MM.1S (cell line): Measurements from ENCODE around the gene TFDP1.

Source experiments
- DNase-seq: peaks from one replicate; pipeline ENCODE4 v3.0.0-alpha.2; 2015
- H2AFZ ChIP-seq: fragments of 300-600 bp; sonication (generic); 2 replicates; pipeline ENCODE4 v1.6.0; 2016; ENCODE audit warnings: antibody characterized with exemption, low read length
- H3F3A ChIP-seq: fragments of 300-600 bp; sonication (generic); 2 replicates; pipeline ENCODE4 v1.6.1; 2016; ENCODE audit warnings: mild to moderate bottlenecking, antibody characterized with exemption, low read length, moderate library complexity, mixed read lengths; ENCODE audit not compliant: insufficient read depth
- H3K27ac ChIP-seq: fragments of 300-600 bp; sonication (generic); 2 replicates; pipeline ENCODE4 v1.5.1; 2016; ENCODE audit warnings: mild to moderate bottlenecking, low read length
- H3K27me3 ChIP-seq: fragments of 300-600 bp; sonication (generic); replicated peaks from 2 replicates; pipeline ENCODE4 v1.6.0; 2016; ENCODE audit warnings: low read length; ENCODE audit not compliant: insufficient read depth
- H3K36me3 ChIP-seq: fragments of 300-600 bp; sonication (generic); replicated peaks from 2 replicates; pipeline ENCODE4 v1.6.1; 2016; ENCODE audit warnings: mild to moderate bottlenecking, low read length, mixed read lengths; ENCODE audit not compliant: insufficient read depth
- H3K4me1 ChIP-seq: fragments of 300-600 bp; sonication (generic); 2 replicates; pipeline ENCODE4 v1.6.1; 2016; ENCODE audit warnings: low read length, mixed read lengths
- H3K4me2 ChIP-seq: fragments of 300-600 bp; sonication (generic); 2 replicates; pipeline ENCODE4 v1.6.0; 2016; ENCODE audit warnings: low read depth, low read length
- H3K4me3 ChIP-seq: fragments of 300-600 bp; sonication (generic); 2 replicates; pipeline ENCODE4 v1.5.1; 2016; ENCODE audit warnings: low read length, mixed read lengths
- H3K79me2 ChIP-seq: fragments of 300-600 bp; sonication (generic); 2 replicates; pipeline ENCODE4 v1.6.1; 2016; ENCODE audit warnings: mixed run types, low read length, mixed read lengths
- H3K9ac ChIP-seq: fragments of 300-600 bp; sonication (generic); 2 replicates; pipeline ENCODE4 v1.6.1; 2016; ENCODE audit warnings: low read length, mixed read lengths
- H3K9me2 ChIP-seq: fragments of 300-600 bp; sonication (generic); replicated peaks from 2 replicates; pipeline ENCODE4 v1.6.1; 2016; ENCODE audit warnings: mild to moderate bottlenecking, low read length, mixed read lengths; ENCODE audit not compliant: insufficient read depth
- H3K9me3 ChIP-seq: fragments of 300-600 bp; sonication (generic); replicated peaks from 2 replicates; pipeline ENCODE4 v1.6.1; 2016; ENCODE audit warnings: mild to moderate bottlenecking, low read length, mixed read lengths; ENCODE audit not compliant: insufficient read depth
- H4K20me1 ChIP-seq: fragments of 300-600 bp; sonication (generic); 2 replicates; pipeline ENCODE4 v1.6.1; 2016; ENCODE audit warnings: mild to moderate bottlenecking, low read length, moderate library complexity, mixed read lengths; ENCODE audit not compliant: insufficient read depth
- EZH2 ChIP-seq: fragments of 300-600 bp; sonication (generic); optimal IDR thresholded peaks from 2 replicates; pipeline ENCODE3; 2017; ENCODE audit warnings: low read depth, mild to moderate bottlenecking, antibody characterized with exemption, low read length, mixed read lengths
- EZH2phosphoT487 ChIP-seq: fragments of 300-600 bp; sonication (generic); IDR thresholded peaks from 2 replicates; pipeline ENCODE4 v1.6.1; 2018; ENCODE audit warnings: antibody characterized with exemption, low read length
- TF ChIP-seq, protein P1 (sequence below): fragments of 300-600 bp; sonication (generic); IDR thresholded peaks from 2 replicates; pipeline ENCODE4 v1.5.1; 2016; ENCODE audit warnings: antibody characterized with exemption, low read length, mixed read lengths

The TFDP1 gene

GRCh38 chr13:113577881-113578435, 6.6 kb upstream of the TFDP1 start:
- Histone ChIP-seq H3K4me1 (no peaks in the 10 kb centered on the region), H3K9me3 (no peaks in the 10 kb centered on the region), H3K27me3 (no peaks in the 10 kb centered on the region), H4K20me1 (no peaks in the 10 kb centered on the region), H3F3A (no peaks in the 10 kb centered on the region), H3K4me2 (no peak overlapping the region), H2AFZ (no peak overlapping the region), H3K36me3 (no peaks in the 10 kb centered on the region), H3K27ac (no peak overlapping the region), H3K9ac (no peak overlapping the region), H3K79me2 (no peaks in the 10 kb centered on the region), H3K9me2 (no peaks in the 10 kb centered on the region), H3K4me3 (no peak overlapping the region)
- DNase-seq, result no peak
- TF ChIP-seq, protein P1, sequence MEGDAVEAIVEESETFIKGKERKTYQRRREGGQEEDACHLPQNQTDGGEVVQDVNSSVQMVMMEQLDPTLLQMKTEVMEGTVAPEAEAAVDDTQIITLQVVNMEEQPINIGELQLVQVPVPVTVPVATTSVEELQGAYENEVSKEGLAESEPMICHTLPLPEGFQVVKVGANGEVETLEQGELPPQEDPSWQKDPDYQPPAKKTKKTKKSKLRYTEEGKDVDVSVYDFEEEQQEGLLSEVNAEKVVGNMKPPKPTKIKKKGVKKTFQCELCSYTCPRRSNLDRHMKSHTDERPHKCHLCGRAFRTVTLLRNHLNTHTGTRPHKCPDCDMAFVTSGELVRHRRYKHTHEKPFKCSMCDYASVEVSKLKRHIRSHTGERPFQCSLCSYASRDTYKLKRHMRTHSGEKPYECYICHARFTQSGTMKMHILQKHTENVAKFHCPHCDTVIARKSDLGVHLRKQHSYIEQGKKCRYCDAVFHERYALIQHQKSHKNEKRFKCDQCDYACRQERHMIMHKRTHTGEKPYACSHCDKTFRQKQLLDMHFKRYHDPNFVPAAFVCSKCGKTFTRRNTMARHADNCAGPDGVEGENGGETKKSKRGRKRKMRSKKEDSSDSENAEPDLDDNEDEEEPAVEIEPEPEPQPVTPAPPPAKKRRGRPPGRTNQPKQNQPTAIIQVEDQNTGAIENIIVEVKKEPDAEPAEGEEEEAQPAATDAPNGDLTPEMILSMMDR, result no peak
- no peak for TF ChIP-seq EZH2phosphoT487
- no peak for TF ChIP-seq EZH2

GRCh38 chr13:113579686-113580085, 4.9 kb upstream of the TFDP1 start:
- Histone ChIP-seq H3K27ac (no peak overlapping the region), H3K4me3 (no peak overlapping the region), H3F3A (no peaks in the 10 kb centered on the region), H3K36me3 (no peaks in the 10 kb centered on the region), H3K4me1 (no peaks in the 10 kb centered on the region), H3K27me3 (no peaks in the 10 kb centered on the region), H3K79me2 (no peaks in the 10 kb centered on the region), H2AFZ (no peak overlapping the region), H4K20me1 (no peaks in the 10 kb centered on the region), H3K9me2 (no peaks in the 10 kb centered on the region), H3K9me3 (no peaks in the 10 kb centered on the region), H3K9ac (no peak overlapping the region), H3K4me2 (no peak overlapping the region)
- DNase-seq, result no peak
- TF ChIP-seq, protein P1, result no peak
- TF ChIP-seq EZH2 (no peak), EZH2phosphoT487 (no peak)

DNA sequence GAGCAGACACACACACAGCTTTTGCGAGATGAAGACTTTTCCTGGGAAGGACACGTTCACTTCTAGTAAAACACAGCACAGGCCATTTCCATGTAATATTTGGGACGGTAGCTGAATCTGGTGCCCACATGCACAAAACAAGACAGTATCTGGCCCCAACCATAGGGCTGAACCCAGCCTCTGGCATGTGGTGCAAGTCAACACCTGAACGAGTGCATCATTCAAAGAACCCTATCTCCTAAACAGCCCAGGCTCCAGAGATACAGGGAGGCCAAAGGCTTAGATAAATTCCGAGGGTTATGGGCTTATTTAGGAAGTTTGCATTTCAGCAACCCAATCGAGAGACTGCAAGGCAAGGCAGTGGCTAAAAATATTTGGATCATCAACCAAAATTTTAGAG, 2.7 kb upstream of the TFDP1 start:
- Histone ChIP-seq H3K27me3 (no peaks in the 10 kb centered on the region), H3K4me3 (no peak overlapping the region), H3K9me2 (no peaks in the 10 kb centered on the region), H3K9ac (no peak overlapping the region), H3K4me1 (peaks cover 6% of the 10 kb centered on the region), H3K79me2 (peaks cover 17% of the 10 kb centered on the region), H3K9me3 (no peaks in the 10 kb centered on the region), H4K20me1 (no peaks in the 10 kb centered on the region), H3K4me2 (no peak overlapping the region), H3K27ac (no peak overlapping the region), H3F3A (no peaks in the 10 kb centered on the region), H2AFZ (no peak overlapping the region), H3K36me3 (peaks cover 9% of the 10 kb centered on the region; the same call in 1 of the 2 replicates)
- TF ChIP-seq, protein P1, result no peak
- TF ChIP-seq EZH2phosphoT487 (no peak), EZH2 (no peak)
- DNase-seq, result no peak
